Measurements from ENCODE around the gene THADA. TPM values are rescaled to one million over a fixed set of nuclear protein-coding genes. Genes with fewer than 3 reads are reported as not detected.

THADA gene
- total RNA-seq, 1 experiment from 2014 or later, result 20.1 TPM

- Histone ChIP-seq H3K56ac (ENCODE audit: insufficient read length, low read depth, low read length) (no peak overlapping the region), H3K9me3 (ENCODE audit: control insufficient read depth, low read depth, low read length) (no peaks in the 10 kb centered on the region), H4K91ac (ENCODE audit: insufficient read length, low read depth, low read length) (no peak overlapping the region), H3K18ac (ENCODE audit: insufficient read length, low read depth, low read length) (no peak overlapping the region), H2AK5ac (ENCODE audit: insufficient read length, low read length) (no peak overlapping the region), H2BK15ac (ENCODE audit: low read depth, low read length) (no peak overlapping the region), H2BK12ac (ENCODE audit: insufficient read length, low read depth, low read length) (no peak overlapping the region), H3K14ac (ENCODE audit: insufficient read depth, low read length) (no peak overlapping the region), H3K9ac (ENCODE audit: extremely low read depth, insufficient read length, low read length) (no peak overlapping the region), H2BK5ac (ENCODE audit: insufficient read length, low read length) (no peak overlapping the region), H2BK120ac (ENCODE audit: low read depth, low read length, poor library complexity, severe bottlenecking) (no peak overlapping the region), H3K27me3 (ENCODE audit: insufficient read depth, low read length) (no peaks in the 10 kb centered on the region), H4K20me1 (ENCODE audit: control insufficient read depth, insufficient read depth, insufficient read length) (no peaks in the 10 kb centered on the region), H4K5ac (ENCODE audit: insufficient read length, low read depth, low read length) (no peak overlapping the region), H3K79me1 (ENCODE audit: insufficient read depth, low read depth, low read length, poor library complexity, severe bottlenecking) (no peaks in the 10 kb centered on the region), H3K23me2 (ENCODE audit: insufficient read length, low read depth, low read length, poor library complexity, severe bottlenecking) (no peaks in the 10 kb centered on the region), H3K27ac (ENCODE audit: insufficient read length, low read depth, low read length) (no peak overlapping the region), H3T11ph (ENCODE audit: low read length) (no peak overlapping the region), H2AFZ (ENCODE audit: low read length) (no peak overlapping the region), H3K4ac (ENCODE audit: low read depth, low read length) (no peak overlapping the region), H2BK20ac (ENCODE audit: low read depth, low read length, poor library complexity, severe bottlenecking) (no peak overlapping the region), H4K8ac (replicated peaks; ENCODE audit: insufficient read length, low read depth, low read length) (no peak overlapping the region), H3K4me2 (ENCODE audit: insufficient read depth, insufficient read length, low read length) (no peak overlapping the region), H3K4me1 (ENCODE audit: insufficient read depth, low read length) (no peaks in the 10 kb centered on the region), H3K79me2 (ENCODE audit: insufficient read depth, low read length) (no peaks in the 10 kb centered on the region), H3K23ac (ENCODE audit: insufficient read length, low read depth, low read length) (no peak overlapping the region)
- Mint-ChIP-seq H3K36me3 (ENCODE audit: insufficient read depth in 1 of 3, low read depth in 3 of 3) (peaks cover 36 to 51% (median 50%) of the 10 kb centered on the region in 3 experiments), H3K4me1 (no peaks in the 10 kb centered on the region), H3K9me3 (peaks cover 18 to 20% of the 10 kb centered on the region in 2 experiments), H3K4me3 (no peak overlapping the region), H3K27me3 (ENCODE audit: low read depth) (no peaks in the 10 kb centered on the region), H3K27ac (no peak overlapping the region; a peak in 1 of 7 replicates)
- no CpG with 5 or more reads among the region's 3 CpGs for WGBS (ENCODE audit: extremely low coverage, insufficient read length, low lambda C conversion rate)
- TF ChIP-seq, protein P1, sequence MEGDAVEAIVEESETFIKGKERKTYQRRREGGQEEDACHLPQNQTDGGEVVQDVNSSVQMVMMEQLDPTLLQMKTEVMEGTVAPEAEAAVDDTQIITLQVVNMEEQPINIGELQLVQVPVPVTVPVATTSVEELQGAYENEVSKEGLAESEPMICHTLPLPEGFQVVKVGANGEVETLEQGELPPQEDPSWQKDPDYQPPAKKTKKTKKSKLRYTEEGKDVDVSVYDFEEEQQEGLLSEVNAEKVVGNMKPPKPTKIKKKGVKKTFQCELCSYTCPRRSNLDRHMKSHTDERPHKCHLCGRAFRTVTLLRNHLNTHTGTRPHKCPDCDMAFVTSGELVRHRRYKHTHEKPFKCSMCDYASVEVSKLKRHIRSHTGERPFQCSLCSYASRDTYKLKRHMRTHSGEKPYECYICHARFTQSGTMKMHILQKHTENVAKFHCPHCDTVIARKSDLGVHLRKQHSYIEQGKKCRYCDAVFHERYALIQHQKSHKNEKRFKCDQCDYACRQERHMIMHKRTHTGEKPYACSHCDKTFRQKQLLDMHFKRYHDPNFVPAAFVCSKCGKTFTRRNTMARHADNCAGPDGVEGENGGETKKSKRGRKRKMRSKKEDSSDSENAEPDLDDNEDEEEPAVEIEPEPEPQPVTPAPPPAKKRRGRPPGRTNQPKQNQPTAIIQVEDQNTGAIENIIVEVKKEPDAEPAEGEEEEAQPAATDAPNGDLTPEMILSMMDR (conservative IDR thresholded peaks at IDR 0.05), result no peak
- DNase-seq, result no peak
Measured at GRCh38 chr2:43553341-43553855, 42.4 kb downstream of the THADA start.

Data from H9 (cell line).